ENCODE data around the gene ASH1L. TPM values are rescaled to one million over a fixed set of nuclear protein-coding genes. Genes with fewer than 3 reads are reported as not detected.
A peak's percentile ranks its signal among the peaks of the same experiment; 100 is the strongest.

The ASH1L gene
- total RNA-seq, 1 experiment from 2014 or later, result 30.5 TPM

- H3K27ac ChIP-seq (ENCODE audit: low read depth, low read length), result peak overlapping the region; percentile 96; the same call in 1 of the 2 replicates
- peaks cover 24 to 25% of the 10 kb centered on the region in 2 experiments; a peak in 3 of 4 replicates for H3K36me3 ChIP-seq (ENCODE audit: control insufficient read depth in 1 of 2, insufficient read depth in 2 of 2, low read length in 2 of 2)
- H3K79me2 ChIP-seq (ENCODE audit: insufficient read depth, low read length), result peaks cover 39% of the 10 kb centered on the region; the same call in 1 of the 2 replicates
- no TSS peak for BruUV-seq (replicated peaks)
- H2AFZ ChIP-seq (ENCODE audit: low read depth, low read length, poor library complexity, severe bottlenecking), result no peak overlapping the region
- H3K9ac ChIP-seq (ENCODE audit: low read length), result peak overlapping the region; percentile 87; the same call in 1 of the 2 replicates
- H3K4me2 ChIP-seq (ENCODE audit: low read length), result peak overlapping the region; percentile 100
- ATAC-seq (no peak), DNase-seq (ENCODE audit: low read depth, low spot score) (no peak)
- ChIA-PET CTCF (no interaction called here), RAD21 (ENCODE audit: low non-redundant PET in 1 of 2, low total read pairs in 2 of 2, uncharacterized antibody in 2 of 2, unreplicated experiment in 2 of 2) (no interaction called here), POLR2A (no interaction called here)
- TF ChIP-seq, protein P1, sequence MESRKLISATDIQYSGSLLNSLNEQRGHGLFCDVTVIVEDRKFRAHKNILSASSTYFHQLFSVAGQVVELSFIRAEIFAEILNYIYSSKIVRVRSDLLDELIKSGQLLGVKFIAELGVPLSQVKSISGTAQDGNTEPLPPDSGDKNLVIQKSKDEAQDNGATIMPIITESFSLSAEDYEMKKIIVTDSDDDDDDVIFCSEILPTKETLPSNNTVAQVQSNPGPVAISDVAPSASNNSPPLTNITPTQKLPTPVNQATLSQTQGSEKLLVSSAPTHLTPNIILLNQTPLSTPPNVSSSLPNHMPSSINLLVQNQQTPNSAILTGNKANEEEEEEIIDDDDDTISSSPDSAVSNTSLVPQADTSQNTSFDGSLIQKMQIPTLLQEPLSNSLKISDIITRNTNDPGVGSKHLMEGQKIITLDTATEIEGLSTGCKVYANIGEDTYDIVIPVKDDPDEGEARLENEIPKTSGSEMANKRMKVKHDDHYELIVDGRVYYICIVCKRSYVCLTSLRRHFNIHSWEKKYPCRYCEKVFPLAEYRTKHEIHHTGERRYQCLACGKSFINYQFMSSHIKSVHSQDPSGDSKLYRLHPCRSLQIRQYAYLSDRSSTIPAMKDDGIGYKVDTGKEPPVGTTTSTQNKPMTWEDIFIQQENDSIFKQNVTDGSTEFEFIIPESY (IDR thresholded peaks at IDR 0.05; ENCODE audit: extremely low read depth, insufficient replicate concordance, low read length), result no peak
- TF ChIP-seq ZFX (IDR thresholded peaks at IDR 0.05), result no peak
- TF ChIP-seq SIN3A (IDR thresholded peaks at IDR 0.05; ENCODE audit: low read depth), result no peak
- TF ChIP-seq EZH2 (IDR thresholded peaks at IDR 0.05), result no peak
- no peak for TF ChIP-seq FOSL1 (IDR thresholded peaks at IDR 0.05; ENCODE audit: low read depth)
- intact Hi-C loops (cut with micrococcal nuclease), result loop anchor here (10.0 kb wide), 1 partner anchor 151 kb away; the partner anchor contains the start of genes KRTCAP2 and TRIM46
- no peaks in the 10 kb centered on the region for H4K20me1 ChIP-seq (ENCODE audit: insufficient read depth)
- H3K4me3 ChIP-seq (replicated peaks in 1 of 2; ENCODE audit: low read depth in 1 of 2, low read length in 2 of 2), result peak overlapping the region; percentile 83 to 96
- peaks cover 15 to 25% of the 10 kb centered on the region in 2 experiments for H3K4me1 ChIP-seq (ENCODE audit: control insufficient read depth in 1 of 2, insufficient read depth in 2 of 2, low read length in 2 of 2)
- H3K9me3 ChIP-seq (ENCODE audit: control insufficient read depth in 1 of 2, insufficient read depth in 1 of 2, low read depth in 1 of 2, low read length in 2 of 2), result no peaks in the 10 kb centered on the region
- H3K27me3 ChIP-seq (ENCODE audit: insufficient read depth, low read length), result no peaks in the 10 kb centered on the region
- no peaks in the 10 kb centered on the region for H3K9me2 ChIP-seq (ENCODE audit: insufficient read depth)
Measured at GRCh38 chr1:155326020-155326526, 236.5 kb downstream of the ASH1L start.

DNA sequence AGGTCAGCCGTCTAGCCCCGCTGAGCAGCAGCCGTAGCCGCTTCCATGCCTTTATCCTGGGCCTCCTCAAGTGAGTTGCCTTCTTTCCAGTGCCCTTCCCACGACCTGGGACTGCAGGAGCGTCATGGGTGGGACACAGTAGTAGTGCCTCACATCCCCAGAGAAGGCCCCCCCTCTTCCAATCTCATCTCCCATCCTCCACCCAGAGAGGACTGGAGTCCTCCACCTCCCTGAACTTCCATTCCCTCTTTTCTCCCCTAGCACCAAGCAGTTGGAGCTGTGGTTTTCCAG, 237.1 kb downstream of the ASH1L start:
- no peaks in the 10 kb centered on the region for H3K9me3 ChIP-seq (ENCODE audit: control insufficient read depth in 1 of 2, insufficient read depth in 1 of 2, low read depth in 1 of 2, low read length in 2 of 2)
- peak overlapping the region; percentile 100 for H3K4me2 ChIP-seq (ENCODE audit: low read length)
- ChIA-PET POLR2A (interaction anchor here (1.2 kb wide), 1 partner anchor 74 kb away, joined by 3 read pairs; no protein-coding TSS in a partner anchor), RAD21 (ENCODE audit: low non-redundant PET in 1 of 2, low total read pairs in 2 of 2, uncharacterized antibody in 2 of 2, unreplicated experiment in 2 of 2) (no interaction called here), CTCF (interaction anchor here (1.0 to 3.9 kb wide), 2 partner anchors 47 to 75 kb away, joined by 5 to 44 read pairs; no protein-coding TSS in a partner anchor)
- H3K79me2 ChIP-seq (ENCODE audit: insufficient read depth, low read length), result peaks cover 39% of the 10 kb centered on the region; the same call in 1 of the 2 replicates
- peak overlapping the region; percentile 96 for H3K27ac ChIP-seq (ENCODE audit: low read depth, low read length)
- H3K4me1 ChIP-seq (ENCODE audit: control insufficient read depth in 1 of 2, insufficient read depth in 2 of 2, low read length in 2 of 2), result peaks cover 15 to 25% of the 10 kb centered on the region in 2 experiments
- H3K4me3 ChIP-seq (replicated peaks in 1 of 2; ENCODE audit: low read depth in 1 of 2, low read length in 2 of 2), result peak overlapping the region; percentile 83 to 96
- H3K9me2 ChIP-seq (ENCODE audit: insufficient read depth), result no peaks in the 10 kb centered on the region
- no TSS peak for BruUV-seq (replicated peaks)
- peaks cover 18 to 21% of the 10 kb centered on the region in 2 experiments; a peak in 3 of 4 replicates for H3K36me3 ChIP-seq (ENCODE audit: control insufficient read depth in 1 of 2, insufficient read depth in 2 of 2, low read length in 2 of 2)
- H3K9ac ChIP-seq (ENCODE audit: low read length), result peak overlapping the region; percentile 87
- H4K20me1 ChIP-seq (ENCODE audit: insufficient read depth), result no peaks in the 10 kb centered on the region
- DNase-seq (ENCODE audit: low read depth, low spot score) (no peak), ATAC-seq (no peak)
- no peaks in the 10 kb centered on the region for H3K27me3 ChIP-seq (ENCODE audit: insufficient read depth, low read length)
- TF ChIP-seq POLR2A (IDR thresholded peaks at IDR 0.05; ENCODE audit: borderline replicate concordance, extremely low read depth, insufficient read depth, insufficient read length) (no peak), ATF3 (IDR thresholded peaks at IDR 0.05) (no peak), EZH2 (IDR thresholded peaks at IDR 0.05) (no peak), TCF7L2 (IDR thresholded peaks at IDR 0.05; ENCODE audit: borderline replicate concordance, extremely low read depth, insufficient read depth, insufficient read length) (no peak), CTCF (IDR thresholded peaks at IDR 0.05 in 2 of 3, conservative IDR thresholded peaks at IDR 0.05 in 1 of 3; ENCODE audit: borderline replicate concordance in 1 of 3, insufficient read depth in 1 of 3, low read depth in 2 of 3, low read length in 2 of 3) (no peak), REST (IDR thresholded peaks at IDR 0.05; ENCODE audit: low read depth) (no peak)
- H2AFZ ChIP-seq (ENCODE audit: low read depth, low read length, poor library complexity, severe bottlenecking), result no peak overlapping the region
- intact Hi-C loops (cut with micrococcal nuclease), result loop anchor here (10.0 kb wide), 1 partner anchor 151 kb away; the partner anchor contains the start of genes KRTCAP2 and TRIM46

Measured in HCT116 (cell line).